Left renal pelvis (tissue), 4 donors: ENCODE results near the gene CA11. TPM values are rescaled to one million over a fixed set of nuclear protein-coding genes. Genes with fewer than 3 reads are reported as not detected.

Experiments
- DNase-seq, 4 donors: peaks; one replicate each; pipeline ENCODE4 v3.0.0-alpha.2; 2013; ENCODE audit warnings: low read depth in 4 of 4, low spot score in 3 of 4
- polyA plus RNA-seq, 4 donors: library from polyadenylated mRNA; unstranded; fragments of 120-200 nt; gene quantifications; one replicate each; pipeline ENCODE4 v1.2.1, GENCODE V29; 2013; ENCODE audit not compliant: insufficient read length in 4 of 4

The CA11 gene
- polyA plus RNA-seq, 4 donors = 18.2 to 58.7 (median 27.4) TPM

DNA sequence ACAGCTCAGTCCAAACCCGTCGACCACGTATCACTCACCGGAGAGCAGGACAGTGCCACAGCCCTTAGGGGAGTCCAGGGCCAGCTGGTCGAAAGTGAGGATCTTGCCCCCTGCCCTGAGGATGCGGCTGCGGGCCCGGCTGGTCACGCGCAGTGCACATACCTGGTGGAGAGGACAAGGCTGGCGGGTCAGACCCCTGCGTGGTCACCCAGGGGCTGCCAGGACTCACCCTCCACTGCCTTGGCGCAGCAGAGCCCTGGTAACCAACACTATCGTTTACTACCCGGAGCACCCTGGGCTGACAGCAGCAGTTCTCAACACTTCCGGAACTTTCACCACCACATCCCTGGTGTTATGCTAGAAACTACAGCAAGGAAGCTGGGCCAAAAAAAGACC lies 29.9 kb downstream of the CA11 start:
- no peak for DNase-seq

DNA sequence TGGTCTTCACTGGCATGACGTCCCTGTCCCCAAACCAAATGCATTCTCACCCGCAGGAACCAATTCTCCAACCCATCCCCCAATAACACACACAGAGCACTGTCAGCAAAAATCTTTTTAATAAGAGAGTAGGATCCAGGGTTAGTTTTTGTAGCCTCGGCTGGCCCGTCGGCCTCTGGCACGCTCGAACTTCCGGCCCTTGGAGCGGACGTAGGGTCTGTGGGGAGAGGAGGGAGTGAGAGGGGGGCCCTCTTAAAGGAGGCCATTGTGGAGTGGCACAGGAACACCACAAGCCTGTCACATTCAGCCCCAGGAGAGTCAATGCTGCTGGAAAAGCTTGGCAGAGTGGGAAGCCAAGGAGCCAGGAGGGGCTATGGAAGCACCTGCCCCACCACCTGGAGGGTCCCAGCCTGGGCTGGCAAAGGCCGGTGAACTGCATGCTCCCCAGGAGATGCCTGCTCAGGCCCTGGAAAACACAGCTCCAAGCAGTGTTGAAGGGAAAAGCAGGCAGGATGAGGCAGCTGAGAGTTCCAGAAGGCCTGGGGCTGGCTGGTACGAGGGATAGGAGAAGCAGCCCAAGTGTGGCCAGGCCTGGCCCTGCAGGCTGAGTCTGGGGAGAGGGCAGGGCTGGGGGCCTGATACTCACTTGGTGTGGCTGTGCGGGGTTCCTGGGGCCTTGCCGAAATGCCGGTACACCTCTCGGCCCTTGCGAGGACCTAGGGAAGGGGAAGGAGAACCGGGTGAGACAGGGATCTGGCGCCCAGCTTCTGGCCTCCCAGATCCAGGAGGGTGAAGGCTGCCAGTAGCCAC lies 30.6 kb downstream of the CA11 start:
- no peak for DNase-seq

DNA sequence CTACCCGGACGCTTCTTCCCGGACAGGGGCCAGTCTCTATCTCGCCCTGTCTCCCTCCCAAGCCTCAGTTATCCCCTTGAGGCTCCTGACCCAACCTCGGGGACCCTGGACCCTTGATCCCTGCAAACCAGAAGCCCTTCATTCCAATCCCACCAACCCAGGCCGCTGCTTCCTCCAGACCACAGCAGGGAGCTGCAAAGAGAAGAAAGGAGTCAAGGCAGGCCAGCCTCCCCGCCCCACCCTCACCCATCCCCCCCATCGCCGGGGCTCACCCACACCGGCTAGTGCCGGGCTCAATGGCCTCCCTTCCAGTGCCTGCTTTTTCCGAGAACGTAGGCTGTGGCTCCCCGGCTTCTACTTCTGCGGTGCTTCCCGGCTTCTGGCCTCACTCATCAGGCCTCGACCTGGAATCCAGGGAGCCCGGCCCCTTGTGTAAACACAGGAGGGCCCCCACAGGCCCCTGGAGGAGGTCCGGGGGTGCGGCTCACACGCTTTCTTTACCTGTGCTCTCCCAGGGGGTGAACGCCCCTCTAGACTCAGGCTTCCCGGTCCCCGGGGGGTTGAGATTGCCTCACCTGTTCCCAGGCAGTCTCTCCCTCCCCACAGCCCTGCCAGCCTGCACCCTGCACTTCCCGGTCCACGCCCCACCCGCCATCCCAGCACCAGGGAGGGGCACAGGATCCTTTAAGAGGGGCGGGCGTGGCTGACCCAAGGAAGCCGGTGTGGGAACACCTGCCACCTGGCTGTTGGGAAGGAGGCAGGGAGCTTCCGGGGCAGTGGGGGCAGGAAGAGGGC lies 31.4 kb downstream of the CA11 start, which contains the start of gene FAM83E:
Gene FAM83E, minus strand, starts transcription at position 641 of the 795 bp plus-strand sequence. CDS start 1,704 bp downstream, outside the sequence.
- no peak for DNase-seq

DNA sequence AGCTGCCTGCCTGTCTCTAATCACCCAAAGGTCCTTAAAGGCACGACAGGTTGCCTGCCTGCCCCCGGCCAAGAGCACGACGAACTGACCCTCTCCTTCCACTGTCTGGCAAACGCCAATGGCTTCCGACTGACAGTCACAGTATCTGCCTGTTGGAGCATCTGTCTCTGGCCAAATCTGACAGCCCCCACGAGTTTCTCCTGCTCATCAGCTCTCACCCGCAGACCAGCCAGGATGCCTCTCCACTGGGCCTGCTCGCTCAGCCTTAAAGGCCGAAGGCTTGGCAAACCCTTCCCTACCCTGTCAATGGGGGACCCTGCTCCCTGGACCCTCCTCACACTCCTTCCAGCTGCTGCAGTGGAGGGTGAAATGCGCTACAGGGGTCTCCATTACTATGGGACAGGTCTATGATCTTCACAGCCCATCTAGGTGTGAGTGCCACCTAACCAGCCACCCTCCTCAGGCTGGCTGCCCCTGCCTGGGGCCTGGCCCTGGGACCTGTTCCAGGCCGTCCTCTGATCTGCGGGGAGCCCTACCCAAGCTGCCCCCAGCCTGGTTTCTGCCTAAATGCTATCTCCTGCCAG lies 32.0 kb downstream of the CA11 start:
- DNase-seq = no peak

DNA sequence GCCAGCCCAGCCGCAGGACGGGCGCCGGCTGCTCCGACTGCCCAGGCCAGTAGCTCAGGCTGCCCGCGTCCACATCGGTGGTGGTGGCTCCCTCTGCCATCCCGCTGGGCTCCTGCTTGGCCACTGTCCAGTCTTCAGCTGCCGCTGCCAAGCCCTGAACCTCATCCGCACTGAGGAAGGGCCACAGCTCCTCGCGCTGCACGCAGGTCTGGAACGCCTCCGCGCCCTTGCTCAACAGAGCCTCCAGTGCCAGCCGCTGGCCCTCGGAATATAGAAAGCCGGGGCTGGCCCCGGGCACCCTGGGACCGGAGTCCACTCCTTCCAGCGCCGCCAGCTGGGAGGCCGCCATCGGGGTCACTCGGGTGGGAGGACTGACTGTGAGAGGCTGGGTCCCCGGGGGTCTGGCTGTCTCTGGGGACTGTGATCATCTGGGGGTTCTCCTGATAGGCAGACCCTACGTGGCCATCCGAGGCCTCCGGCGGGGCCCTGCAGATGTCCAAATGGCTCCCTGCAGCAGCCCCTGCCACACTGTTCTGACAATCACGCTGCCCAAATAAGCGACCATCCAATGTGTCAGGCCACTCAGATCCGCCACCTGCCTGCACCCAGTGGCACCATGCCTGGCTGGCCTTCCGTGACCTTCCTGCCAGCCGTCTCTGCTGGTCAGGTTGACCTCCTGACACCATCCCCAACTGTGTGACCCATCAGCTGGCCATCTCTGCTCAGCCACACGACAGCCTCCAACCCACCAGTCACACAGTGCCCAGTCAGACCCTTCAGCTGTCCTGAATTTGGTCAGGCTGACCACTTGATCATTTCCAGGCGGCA lies 32.7 kb downstream of the CA11 start:
- no peak for DNase-seq

DNA sequence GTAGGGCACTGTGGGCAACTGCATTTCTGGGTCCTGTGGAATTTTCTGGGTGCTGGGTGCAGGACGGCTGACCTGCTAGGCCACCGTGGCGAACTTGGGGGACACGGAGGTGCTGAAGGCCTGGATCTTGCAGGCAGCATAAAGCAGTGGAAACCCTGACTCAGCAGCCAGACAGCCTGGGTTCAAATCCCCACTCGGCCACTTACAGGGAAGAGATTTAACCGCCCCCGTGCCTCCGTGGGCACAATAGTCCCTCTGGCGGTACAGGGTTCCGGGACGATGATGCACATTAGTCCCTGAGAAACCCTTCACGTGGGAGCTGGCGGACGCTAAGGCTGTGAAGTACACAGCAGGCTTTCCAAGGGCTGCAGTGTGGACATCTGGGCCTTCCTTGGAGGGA lies 34.1 kb downstream of the CA11 start:
- DNase-seq = no peak

DNA sequence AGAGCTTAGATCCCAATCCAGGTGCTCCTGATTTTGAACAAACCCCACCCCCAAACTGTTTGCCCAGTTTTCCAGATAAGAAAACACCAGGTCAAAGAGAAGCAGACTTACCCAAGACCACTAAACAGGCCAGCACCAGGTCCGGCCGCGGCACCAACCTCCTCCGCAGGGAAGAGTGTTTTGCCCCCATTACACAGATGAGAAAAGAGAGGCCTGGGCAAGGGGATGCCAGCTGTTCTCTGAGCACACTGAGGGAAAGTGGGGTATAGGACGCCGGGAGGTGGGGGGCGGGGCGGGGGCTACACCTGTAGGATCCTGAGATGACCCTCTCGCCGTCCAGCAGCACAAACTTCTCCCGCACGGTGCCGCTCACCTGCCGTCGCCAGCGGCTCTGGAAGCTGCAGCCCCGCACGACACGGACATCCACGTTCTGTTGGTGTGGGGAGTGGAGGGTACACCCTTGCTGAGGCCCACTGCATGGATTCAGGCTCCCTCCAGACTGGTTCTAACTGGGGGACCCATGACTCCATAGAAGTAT lies 36.3 kb downstream of the CA11 start:
- DNase-seq = no peak

DNA sequence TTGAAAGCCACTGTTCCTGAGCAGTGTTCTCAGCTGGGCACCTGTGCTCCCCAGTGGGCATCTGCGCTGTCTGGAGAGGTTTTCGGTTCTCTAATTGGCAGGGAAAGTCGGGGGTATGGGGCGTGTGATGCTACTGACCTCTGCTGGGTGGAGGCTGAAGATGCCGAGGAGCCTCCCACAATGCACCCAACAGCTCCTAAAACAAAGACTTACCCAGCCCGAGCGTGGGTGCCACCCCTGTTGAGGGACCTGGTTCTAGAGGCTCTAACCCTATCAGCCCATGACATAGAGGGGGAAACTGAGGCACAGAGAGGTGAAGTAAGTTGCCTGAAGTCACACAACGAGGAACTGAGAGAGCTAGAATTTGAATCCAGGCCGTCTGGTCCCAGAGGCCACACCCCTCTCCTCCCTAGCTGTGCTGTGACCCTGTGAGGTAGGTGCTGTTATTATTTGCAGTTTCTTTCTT lies 37.2 kb downstream of the CA11 start:
- no peak for DNase-seq

DNA sequence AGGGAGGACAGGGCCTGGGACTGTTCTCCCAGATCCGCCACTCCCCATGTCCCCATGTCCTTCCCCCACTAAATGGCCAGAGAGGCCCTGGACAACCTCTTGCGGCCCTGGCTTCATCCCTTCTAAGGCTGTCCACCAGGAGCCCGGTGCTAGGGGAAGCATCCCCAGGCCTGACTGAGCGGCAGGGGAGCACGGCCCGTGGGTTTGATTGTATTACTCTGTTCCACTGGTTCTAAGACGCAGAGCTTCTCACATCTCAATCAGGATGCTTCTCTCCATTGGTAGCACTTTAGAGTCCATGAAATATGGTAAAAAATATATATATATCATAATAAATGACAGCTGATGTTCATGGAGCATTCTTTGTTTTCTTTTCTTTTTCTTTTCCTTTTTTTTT lies 38.6 kb downstream of the CA11 start:
- no peak for DNase-seq

DNA sequence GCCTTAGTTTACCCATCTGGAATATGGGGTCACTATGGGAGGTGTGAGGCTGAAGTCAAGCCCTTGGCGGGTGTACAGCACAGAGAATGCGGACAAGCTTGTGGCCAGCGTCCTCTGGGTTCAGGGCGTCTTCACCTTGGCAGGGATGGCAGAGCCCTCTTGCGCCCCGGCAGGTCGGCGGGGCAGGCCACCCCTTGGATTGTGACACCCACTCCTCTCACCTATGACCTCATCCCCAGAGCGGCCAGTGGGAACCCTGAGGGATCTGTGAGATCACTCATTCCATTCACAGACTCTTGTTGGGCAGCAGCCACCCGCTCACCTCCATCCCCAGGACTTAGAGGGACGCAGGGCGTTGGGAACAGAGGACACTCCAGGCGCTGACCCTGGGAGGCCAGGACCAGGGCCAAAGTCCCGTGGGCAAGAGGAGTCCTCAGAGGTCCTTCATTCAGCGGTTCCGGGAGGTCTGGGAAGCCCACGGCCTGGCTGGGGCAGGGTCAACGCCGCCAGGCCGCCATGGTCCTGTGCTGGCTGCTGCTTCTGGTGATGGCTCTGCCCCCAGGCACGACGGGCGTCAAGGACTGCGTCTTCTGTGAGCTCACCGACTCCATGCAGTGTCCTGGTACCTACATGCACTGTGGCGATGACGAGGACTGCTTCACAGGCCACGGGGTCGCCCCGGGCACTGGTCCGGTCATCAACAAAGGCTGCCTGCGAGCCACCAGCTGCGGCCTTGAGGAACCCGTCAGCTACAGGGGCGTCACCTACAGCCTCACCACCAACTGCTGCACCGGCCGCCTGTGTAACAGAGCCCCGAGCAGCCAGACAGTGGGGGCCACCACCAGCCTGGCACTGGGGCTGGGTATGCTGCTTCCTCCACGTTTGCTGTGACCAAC lies 39.3 kb downstream of the CA11 start, which contains the start of gene SPACA4:
Gene SPACA4, plus strand, starts transcription at position 280 of the 896 bp plus-strand sequence. Its CDS starts 237 bp downstream, at position 517.
- no peak for DNase-seq

DNA sequence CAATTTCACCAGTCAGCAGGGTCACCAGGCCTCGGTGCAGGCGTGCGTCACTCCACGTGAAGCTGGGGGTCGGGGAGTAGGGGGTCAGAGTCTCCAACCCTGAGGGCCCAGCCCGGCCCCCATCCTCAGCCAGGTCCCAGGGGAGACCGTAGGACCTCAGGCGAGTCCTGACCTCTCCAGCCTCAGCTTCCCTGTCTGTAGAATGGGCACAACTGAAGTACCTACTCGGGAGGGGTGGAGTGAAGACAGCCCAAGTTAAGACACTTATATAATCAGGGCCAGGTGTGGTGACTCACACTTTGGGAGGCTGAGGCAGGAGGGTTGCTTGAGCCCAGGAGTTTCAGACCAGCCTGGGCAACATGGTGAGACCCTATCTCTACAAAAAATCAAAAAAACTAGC lies 42.1 kb downstream of the CA11 start:
- DNase-seq = no peak

DNA sequence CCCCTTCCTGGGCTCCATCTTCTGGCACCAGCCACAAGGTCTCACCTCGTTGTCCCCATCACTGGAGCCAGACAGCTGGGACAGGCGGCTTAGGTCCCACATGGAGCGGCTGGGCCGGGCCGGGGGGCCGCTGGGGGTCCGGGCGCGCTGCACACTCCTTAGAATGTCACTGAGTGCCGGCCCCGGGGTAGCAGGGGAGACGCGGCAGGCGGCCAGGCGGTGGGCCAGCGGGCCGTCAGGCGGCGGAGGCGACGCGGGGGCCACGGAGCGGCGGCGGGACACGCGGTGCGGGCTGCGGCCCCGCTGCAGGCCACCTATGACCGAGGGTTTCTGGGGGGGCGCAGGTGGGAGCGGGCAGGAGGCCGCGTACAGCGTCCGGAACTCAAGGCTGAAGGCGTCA lies 42.5 kb downstream of the CA11 start:
- DNase-seq = no peak

DNA sequence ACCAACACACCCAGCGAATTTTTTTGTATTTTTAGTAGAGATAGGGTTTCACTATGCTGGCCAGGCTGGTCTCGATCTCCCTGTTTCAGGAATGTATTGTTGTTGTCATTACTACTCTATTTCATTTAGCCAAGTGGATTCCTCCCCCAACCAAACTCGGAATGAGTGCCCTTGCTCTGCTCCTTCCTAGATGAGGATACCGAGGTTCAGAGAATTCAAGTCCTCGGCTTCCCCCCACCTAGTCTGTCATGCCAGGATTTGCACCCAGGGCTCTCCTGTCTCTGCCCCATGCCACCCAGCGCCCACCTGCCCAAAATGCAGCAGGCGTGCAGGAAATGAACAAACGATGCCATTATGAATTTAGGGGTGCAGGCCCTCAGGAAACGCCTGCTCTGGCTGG lies 43.0 kb downstream of the CA11 start:
- DNase-seq = no peak

DNA sequence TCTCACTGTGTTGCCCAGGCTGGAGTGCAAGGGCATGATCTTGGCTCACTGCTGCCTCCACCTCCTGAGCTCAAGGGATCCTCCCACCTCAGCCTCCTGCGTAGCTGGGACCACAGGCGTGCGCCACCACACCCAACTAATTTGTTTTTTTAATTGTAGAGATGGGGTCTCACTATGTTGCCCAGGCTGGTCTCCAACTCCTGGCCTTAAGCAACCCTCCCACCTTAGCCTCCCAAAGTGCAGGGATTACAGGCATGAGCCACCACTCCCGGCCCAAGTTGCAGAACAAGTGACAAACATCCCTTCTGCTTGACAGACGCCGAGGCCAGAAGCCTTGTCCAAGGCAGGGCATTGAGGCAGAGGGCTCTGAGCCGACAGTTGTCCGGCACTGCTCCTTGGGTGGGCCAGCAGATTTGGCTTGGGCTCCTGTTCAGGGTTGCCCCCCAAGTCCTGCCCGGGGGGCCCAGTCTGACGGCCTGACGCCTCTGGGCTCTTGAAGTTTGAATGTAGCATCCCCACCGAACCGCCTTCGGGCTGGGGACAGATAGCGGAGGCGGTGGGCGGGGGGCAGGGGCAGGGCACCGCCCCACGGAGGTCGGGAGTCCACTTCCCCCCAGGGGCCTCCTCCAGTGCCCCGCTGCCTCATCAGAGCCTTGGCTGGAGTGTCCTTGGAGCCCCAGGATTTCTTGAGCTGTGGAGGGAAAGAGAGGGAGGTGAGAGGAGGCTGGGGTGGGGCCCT lies 45.1 kb downstream of the CA11 start:
- no peak for DNase-seq

DNA sequence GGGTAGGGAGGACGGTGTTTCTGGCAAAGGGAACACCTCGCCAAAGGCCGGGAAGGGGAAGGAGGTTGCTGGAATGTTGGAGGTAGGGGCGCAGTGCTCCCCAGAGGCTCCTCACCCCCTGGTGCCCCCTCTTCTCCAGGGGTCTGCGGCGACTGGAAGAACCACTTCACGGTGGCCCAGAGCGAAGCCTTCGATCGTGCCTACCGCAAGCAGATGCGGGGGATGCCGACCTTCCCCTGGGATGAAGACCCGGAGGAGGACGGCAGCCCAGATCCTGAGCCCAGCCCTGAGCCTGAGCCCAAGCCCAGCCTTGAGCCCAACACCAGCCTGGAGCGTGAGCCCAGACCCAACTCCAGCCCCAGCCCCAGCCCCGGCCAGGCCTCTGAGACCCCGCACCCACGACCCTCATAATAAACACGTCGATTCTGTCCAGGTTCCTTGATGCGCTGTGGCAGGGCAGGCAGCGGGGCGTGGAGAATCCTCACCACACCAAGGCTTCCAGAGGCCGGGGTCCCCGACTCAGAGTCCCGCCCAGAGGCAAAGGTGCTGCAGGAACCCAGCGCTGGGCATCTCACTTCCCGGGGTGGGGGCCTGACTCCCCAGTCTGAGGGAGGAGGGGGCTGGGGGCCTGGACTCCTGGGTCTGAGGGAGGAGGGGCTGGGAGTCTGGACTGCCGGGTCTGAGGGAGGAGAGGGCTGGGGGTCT lies 46.8 kb downstream of the CA11 start:
- DNase-seq = no peak

DNA sequence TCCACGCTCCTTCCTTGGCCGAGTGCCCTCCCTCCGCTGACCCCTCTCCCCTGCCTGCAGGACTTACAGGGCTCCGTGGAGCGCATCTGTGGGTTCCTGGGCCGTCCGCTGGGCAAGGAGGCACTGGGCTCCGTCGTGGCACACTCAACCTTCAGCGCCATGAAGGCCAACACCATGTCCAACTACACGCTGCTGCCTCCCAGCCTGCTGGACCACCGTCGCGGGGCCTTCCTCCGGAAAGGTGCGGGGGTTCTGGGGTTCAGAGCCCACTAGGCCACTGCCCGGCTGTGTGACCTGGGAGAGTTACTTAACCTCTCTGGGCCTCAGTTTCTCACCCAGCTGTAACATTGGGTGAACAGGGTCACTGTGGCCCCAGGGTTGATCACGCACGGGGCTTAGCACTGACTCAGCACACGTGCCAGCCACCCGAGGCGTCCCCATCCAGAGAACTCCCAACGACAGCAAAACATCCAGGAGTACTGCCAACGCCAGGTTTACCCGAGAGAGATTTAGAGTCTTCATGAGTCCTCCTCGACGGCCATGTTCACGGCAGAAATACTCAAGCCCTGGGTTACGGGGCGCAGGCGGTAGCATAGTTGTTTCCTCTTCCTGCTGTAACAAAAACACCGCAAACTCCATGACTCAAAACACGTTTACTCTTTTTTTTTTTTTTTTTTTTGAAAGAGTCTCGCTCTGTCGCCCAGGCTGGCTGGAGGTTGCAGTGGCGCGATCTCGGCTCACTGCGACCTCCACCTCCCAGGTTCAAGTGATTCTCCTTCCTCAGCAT lies 49.1 kb downstream of the CA11 start:
- no peak for DNase-seq

DNA sequence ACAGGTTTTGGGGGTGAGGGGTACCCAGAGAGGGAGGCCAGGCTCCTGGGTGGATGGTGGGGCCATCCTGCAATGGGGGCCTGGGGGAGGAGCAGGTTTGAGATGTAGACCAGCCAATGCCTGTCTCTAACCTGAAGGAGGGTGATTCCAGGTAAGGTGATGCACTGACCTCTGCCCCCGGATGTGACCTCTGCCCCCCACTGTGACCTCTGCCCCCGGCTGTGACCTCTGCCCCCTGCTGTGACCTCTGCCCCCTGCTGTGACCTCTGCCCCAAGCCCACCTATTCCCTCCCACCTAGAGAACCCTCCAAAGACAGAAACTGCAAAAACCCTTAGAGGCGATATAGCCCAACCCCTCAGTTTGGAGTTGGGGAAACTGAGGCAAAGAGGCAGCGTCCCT lies 49.8 kb downstream of the CA11 start:
- no peak for DNase-seq
